ENCODE results near the gene SLC38A3.

DNA sequence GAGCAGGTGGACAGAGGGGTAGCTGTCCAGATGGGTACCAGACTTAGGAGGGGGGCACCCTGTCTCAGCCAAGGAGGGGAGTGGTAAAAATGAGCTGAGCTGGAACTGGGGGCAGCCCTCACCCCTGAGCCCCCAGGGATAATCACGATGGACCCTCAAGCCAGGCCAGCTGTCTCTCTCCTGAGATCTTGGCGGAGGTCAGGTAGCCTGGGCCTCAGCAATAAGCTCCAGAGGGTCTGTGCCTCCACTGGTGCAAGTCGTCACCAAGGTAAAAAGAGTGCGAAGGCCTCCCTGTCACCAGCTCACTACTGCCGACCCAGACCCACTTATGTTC is 5.1 kb downstream of the SLC38A3 start:
- TF ChIP-seq, protein P1, sequence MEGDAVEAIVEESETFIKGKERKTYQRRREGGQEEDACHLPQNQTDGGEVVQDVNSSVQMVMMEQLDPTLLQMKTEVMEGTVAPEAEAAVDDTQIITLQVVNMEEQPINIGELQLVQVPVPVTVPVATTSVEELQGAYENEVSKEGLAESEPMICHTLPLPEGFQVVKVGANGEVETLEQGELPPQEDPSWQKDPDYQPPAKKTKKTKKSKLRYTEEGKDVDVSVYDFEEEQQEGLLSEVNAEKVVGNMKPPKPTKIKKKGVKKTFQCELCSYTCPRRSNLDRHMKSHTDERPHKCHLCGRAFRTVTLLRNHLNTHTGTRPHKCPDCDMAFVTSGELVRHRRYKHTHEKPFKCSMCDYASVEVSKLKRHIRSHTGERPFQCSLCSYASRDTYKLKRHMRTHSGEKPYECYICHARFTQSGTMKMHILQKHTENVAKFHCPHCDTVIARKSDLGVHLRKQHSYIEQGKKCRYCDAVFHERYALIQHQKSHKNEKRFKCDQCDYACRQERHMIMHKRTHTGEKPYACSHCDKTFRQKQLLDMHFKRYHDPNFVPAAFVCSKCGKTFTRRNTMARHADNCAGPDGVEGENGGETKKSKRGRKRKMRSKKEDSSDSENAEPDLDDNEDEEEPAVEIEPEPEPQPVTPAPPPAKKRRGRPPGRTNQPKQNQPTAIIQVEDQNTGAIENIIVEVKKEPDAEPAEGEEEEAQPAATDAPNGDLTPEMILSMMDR (IDR thresholded peaks at IDR 0.05; ENCODE audit: low read depth, low read length), result no peak
- TF ChIP-seq POLR2A (IDR thresholded peaks at IDR 0.05; ENCODE audit: extremely low read depth, insufficient read length) (no peak), MYC (IDR thresholded peaks at IDR 0.05; ENCODE audit: low read depth, low read length) (no peak), MAX (IDR thresholded peaks at IDR 0.05; ENCODE audit: low read depth, low read length) (no peak)

Data from NB4 (cell line).